GM18907 (cell line): ENCODE data around the gene TGM2.

Experiments used
- ATAC-seq: cut with Tn5 transposase; IDR thresholded peaks from one replicate; pipeline ENCODE4 v1.9.1; 2021; ENCODE audit warnings: mild to moderate bottlenecking, moderate library complexity; ENCODE audit not compliant: unreplicated experiment

Gene TGM2

GRCh38 chr20:38162878-38163875, 1.9 kb downstream of the TGM2 start:
- no peak for ATAC-seq

- no peak for ATAC-seq
Measured at GRCh38 chr20:38162149-38162548, 2.9 kb downstream of the TGM2 start.

GRCh38 chr20:38161412-38161774, 3.7 kb downstream of the TGM2 start:
- ATAC-seq: no peak

- no peak for ATAC-seq
Measured at GRCh38 chr20:38159957-38160756, 4.9 kb downstream of the TGM2 start.

GRCh38 chr20:38159566-38159956, 5.5 kb downstream of the TGM2 start:
- ATAC-seq: no peak

- ATAC-seq: no peak
Measured at GRCh38 chr20:38158701-38159351, 6.2 kb downstream of the TGM2 start.

GRCh38 chr20:38157635-38158495, 7.2 kb downstream of the TGM2 start:
- no peak for ATAC-seq

- no peak for ATAC-seq
Measured at GRCh38 chr20:38156888-38157634, 8.0 kb downstream of the TGM2 start.

GRCh38 chr20:38156280-38156679, 8.8 kb downstream of the TGM2 start:
- no peak for ATAC-seq

GRCh38 chr20:38155811-38156210, 9.3 kb downstream of the TGM2 start:
- no peak for ATAC-seq

- no peak for ATAC-seq
Measured at GRCh38 chr20:38153401-38153800, 11.7 kb downstream of the TGM2 start.

- peak; percentile 53 for ATAC-seq
Measured at GRCh38 chr20:38152621-38153221, 12.3 kb downstream of the TGM2 start.

GRCh38 chr20:38152175-38152620, 12.9 kb downstream of the TGM2 start:
- ATAC-seq: peak; percentile 70

GRCh38 chr20:38151455-38151854, 13.6 kb downstream of the TGM2 start:
- no peak for ATAC-seq

GRCh38 chr20:38150335-38151170, 14.5 kb downstream of the TGM2 start:
- no peak for ATAC-seq

- ATAC-seq: no peak
Measured at GRCh38 chr20:38148328-38149102, 16.6 kb downstream of the TGM2 start.

- ATAC-seq: no peak
Measured at GRCh38 chr20:38147751-38148150, 17.3 kb downstream of the TGM2 start.

- no peak for ATAC-seq
Measured at GRCh38 chr20:38147163-38147562, 17.9 kb downstream of the TGM2 start.
